Measurements from ENCODE around the gene CCDC85B. TPM values are rescaled to one million over a fixed set of nuclear protein-coding genes. Genes with fewer than 3 reads are reported as not detected.

The CCDC85B gene
- total RNA-seq, 1 donor from 2014 or later = 76.4 TPM

GRCh38 chr11:65868076-65868667 is 22.3 kb upstream of the CCDC85B start:
- no peak for DNase-seq (ENCODE audit: low read depth)

GRCh38 chr11:65868907-65869306 is 21.6 kb upstream of the CCDC85B start:
- DNase-seq (ENCODE audit: low read depth) = no peak

GRCh38 chr11:65869643-65870306 is 20.7 kb upstream of the CCDC85B start:
- no peak for DNase-seq (ENCODE audit: low read depth)

GRCh38 chr11:65870307-65870658 is 20.2 kb upstream of the CCDC85B start:
- DNase-seq (ENCODE audit: low read depth) = no peak

GRCh38 chr11:65870706-65871681 is 19.5 kb upstream of the CCDC85B start:
- DNase-seq (ENCODE audit: low read depth) = no peak

GRCh38 chr11:65871811-65872548 is 18.5 kb upstream of the CCDC85B start:
- DNase-seq (ENCODE audit: low read depth) = peak; percentile 64

GRCh38 chr11:65872586-65873317 is 17.7 kb upstream of the CCDC85B start, which contains the start of gene EFEMP2:
Gene EFEMP2, minus strand, starts transcription at chr11:65872800. Its CDS starts 446 bp downstream, at chr11:65872354.
- DNase-seq (ENCODE audit: low read depth) = peak; percentile 48

- peak; percentile 94 for DNase-seq (ENCODE audit: low read depth)
These were observed 16.9 kb upstream of the CCDC85B start for GRCh38 chr11:65873318-65874156.

- DNase-seq (ENCODE audit: low read depth) = no peak
These were observed 10.9 kb upstream of the CCDC85B start, which contains the start of gene CTSW for GRCh38 chr11:65879617-65880016. Gene CTSW, plus strand, starts transcription at chr11:65879837. Its CDS starts 18 bp downstream, at chr11:65879855.

- no peak for DNase-seq (ENCODE audit: low read depth)
These were observed 10.4 kb upstream of the CCDC85B start for GRCh38 chr11:65880027-65880426.

- DNase-seq (ENCODE audit: low read depth) = no peak
These were observed 9.5 kb upstream of the CCDC85B start for GRCh38 chr11:65880844-65881421.

GRCh38 chr11:65882120-65883057 is 8.1 kb upstream of the CCDC85B start:
- no peak for DNase-seq (ENCODE audit: low read depth)

GRCh38 chr11:65883058-65883761 is 7.3 kb upstream of the CCDC85B start:
- DNase-seq (ENCODE audit: low read depth) = no peak

- DNase-seq (ENCODE audit: low read depth) = no peak
These were observed 6.4 kb upstream of the CCDC85B start for GRCh38 chr11:65883786-65884715.

GRCh38 chr11:65884716-65885092 is 5.8 kb upstream of the CCDC85B start:
- DNase-seq (ENCODE audit: low read depth) = peak; percentile 78

- no peak for DNase-seq (ENCODE audit: low read depth)
These were observed 5.2 kb upstream of the CCDC85B start for GRCh38 chr11:65885231-65885630.
